ENCODE results near the gene XPO6.

The XPO6 gene

DNA sequence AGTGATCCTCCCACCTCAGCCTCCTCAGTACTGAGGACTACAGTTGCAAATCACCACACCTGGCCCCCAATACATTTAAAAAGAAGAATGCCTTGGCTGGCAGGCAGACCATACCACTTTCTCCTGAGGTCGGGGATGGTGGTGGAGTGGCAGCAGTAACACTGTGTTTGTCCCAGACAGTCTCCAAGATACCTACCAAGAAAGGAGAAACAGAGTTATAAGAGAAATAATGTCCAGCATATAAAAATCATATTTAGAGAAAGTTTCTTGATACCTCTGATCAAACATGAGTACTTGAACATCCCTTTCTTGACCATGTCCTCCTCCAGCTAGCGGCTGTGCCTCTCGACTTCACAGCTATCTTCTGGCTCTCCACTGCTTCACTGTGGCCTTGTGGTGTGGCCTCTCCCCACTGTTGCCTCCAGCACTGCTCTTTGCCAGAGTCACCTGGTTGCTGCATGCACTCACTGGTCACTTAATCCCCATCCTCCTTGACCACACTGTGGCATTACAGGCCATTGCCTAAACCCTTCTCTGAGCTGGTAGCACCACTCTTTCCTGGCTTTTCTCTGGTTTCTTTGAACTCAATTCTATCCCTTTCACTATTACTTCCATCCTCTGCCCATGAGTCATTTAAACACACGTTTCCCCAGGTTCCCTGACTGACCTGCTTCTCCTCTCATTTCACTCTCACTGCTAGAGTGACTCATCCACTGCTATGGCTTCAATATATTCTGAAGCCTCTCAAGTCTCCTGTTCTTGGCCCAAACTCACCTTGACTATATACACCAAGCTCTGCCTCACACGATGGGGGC is 45.2 kb downstream of the XPO6 start:
- in situ Hi-C loops (cut with HindIII; ENCODE audit: low pct_ligation_motif_present, low sequenced_read_pairs): no loop called here
- Histone ChIP-seq H3K4me3 (ENCODE audit: low read depth, low read length) (no peak overlapping the region), H3K27me3 (replicated peaks) (no peaks in the 10 kb centered on the region), H3K36me3 (replicated peaks) (peaks cover 29% of the 10 kb centered on the region), H3K27ac (no peak overlapping the region)
- no peak for DNase-seq
- TF ChIP-seq, protein P1, sequence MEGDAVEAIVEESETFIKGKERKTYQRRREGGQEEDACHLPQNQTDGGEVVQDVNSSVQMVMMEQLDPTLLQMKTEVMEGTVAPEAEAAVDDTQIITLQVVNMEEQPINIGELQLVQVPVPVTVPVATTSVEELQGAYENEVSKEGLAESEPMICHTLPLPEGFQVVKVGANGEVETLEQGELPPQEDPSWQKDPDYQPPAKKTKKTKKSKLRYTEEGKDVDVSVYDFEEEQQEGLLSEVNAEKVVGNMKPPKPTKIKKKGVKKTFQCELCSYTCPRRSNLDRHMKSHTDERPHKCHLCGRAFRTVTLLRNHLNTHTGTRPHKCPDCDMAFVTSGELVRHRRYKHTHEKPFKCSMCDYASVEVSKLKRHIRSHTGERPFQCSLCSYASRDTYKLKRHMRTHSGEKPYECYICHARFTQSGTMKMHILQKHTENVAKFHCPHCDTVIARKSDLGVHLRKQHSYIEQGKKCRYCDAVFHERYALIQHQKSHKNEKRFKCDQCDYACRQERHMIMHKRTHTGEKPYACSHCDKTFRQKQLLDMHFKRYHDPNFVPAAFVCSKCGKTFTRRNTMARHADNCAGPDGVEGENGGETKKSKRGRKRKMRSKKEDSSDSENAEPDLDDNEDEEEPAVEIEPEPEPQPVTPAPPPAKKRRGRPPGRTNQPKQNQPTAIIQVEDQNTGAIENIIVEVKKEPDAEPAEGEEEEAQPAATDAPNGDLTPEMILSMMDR (IDR thresholded peaks at IDR 0.05; ENCODE audit: low read depth, low read length, missing control alignments): no peak

DNA sequence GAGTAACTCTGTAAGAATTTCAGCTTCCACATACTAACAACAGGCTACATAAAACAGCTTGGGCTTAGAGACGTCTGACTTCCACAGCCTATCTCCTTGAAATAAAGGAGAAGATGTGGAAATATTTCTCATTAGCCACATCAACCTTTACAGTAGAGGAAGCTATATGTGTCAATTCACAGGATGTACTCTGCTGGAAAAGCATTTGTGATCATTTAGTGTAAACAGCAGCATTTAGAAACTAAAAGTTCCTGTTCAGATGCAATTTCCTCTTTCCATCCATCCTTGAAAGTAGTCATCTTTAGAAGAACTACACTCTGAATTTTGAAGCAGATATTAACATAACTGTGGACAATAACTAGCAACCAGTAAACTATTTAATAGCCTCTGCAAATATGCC is 46.2 kb downstream of the XPO6 start:
- Histone ChIP-seq H3K27me3 (replicated peaks) (no peaks in the 10 kb centered on the region), H3K27ac (no peak overlapping the region), H3K36me3 (replicated peaks) (peaks cover 29% of the 10 kb centered on the region), H3K4me3 (ENCODE audit: low read depth, low read length) (no peak overlapping the region)
- DNase-seq: no peak
- TF ChIP-seq, protein P1 (IDR thresholded peaks at IDR 0.05; ENCODE audit: low read depth, low read length, missing control alignments): no peak
- in situ Hi-C loops (cut with HindIII; ENCODE audit: low pct_ligation_motif_present, low sequenced_read_pairs): no loop called here

DNA sequence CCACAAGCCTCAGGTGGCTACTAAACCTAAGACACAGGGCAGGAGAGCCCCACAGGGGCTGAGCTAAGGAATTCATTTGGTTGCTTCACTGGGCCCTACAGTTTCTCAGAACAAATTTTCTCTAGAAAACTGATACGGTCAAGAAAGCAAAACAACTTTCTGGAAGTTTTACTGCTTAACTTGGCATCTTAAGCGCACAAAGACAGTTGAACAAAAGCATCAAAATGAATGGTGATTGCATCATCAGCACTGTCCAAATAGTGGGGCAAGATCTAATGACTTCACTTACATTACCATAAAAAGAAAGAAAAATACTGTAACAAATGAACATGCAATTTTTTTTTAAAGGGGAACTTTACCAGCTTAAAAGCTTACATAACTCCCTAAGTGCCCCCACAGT is 47.6 kb downstream of the XPO6 start:
- in situ Hi-C loops (cut with HindIII; ENCODE audit: low pct_ligation_motif_present, low sequenced_read_pairs): no loop called here
- Histone ChIP-seq H3K27ac (no peak overlapping the region), H3K27me3 (replicated peaks) (no peaks in the 10 kb centered on the region), H3K36me3 (replicated peaks) (peaks cover 21% of the 10 kb centered on the region), H3K4me3 (ENCODE audit: low read depth, low read length) (no peak overlapping the region)
- no peak for DNase-seq
- TF ChIP-seq, protein P1 (IDR thresholded peaks at IDR 0.05; ENCODE audit: low read depth, low read length, missing control alignments): no peak

DNA sequence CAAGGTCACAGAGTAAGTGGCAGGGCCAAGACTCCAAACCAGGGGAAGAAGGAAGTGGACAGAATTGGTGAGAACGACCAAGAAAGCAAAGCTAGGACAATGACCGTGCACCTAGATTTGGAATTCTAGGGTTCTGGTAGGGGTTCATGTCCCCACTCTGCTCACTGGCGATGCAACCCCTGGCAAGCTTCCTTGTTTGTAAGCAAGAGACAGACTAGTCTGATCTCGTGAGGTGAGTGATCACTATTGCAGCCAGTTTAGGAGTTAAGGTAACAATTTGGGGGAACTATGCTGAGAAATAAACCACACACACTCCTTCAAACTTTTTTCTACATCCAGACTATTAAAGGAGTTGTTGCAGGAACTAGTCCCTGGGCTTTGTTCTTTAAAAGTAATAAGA is 48.1 kb downstream of the XPO6 start:
- no peak for DNase-seq
- TF ChIP-seq, protein P1 (IDR thresholded peaks at IDR 0.05; ENCODE audit: low read depth, low read length, missing control alignments): no peak
- no peak overlapping the region for H3K4me3 ChIP-seq (ENCODE audit: low read depth, low read length)
- H3K27ac ChIP-seq: no peak overlapping the region
- in situ Hi-C loops (cut with HindIII; ENCODE audit: low pct_ligation_motif_present, low sequenced_read_pairs): no loop called here
- no peaks in the 10 kb centered on the region for H3K27me3 ChIP-seq (replicated peaks)
- H3K36me3 ChIP-seq (replicated peaks): peaks cover 17% of the 10 kb centered on the region

- Histone ChIP-seq H3K27me3 (replicated peaks) (no peaks in the 10 kb centered on the region), H3K27ac (no peak overlapping the region), H3K36me3 (replicated peaks) (peaks cover 16% of the 10 kb centered on the region), H3K4me3 (ENCODE audit: low read depth, low read length) (no peak overlapping the region)
- in situ Hi-C loops (cut with HindIII; ENCODE audit: low pct_ligation_motif_present, low sequenced_read_pairs): no loop called here
- TF ChIP-seq, protein P1 (IDR thresholded peaks at IDR 0.05; ENCODE audit: low read depth, low read length, missing control alignments): no peak
- no peak for DNase-seq
Observed at GRCh38 chr16:28162326-28162877, 49.4 kb downstream of the XPO6 start.

Measured in brain microvascular endothelial cell (primary cell).